SIG-M5 (cell line): Measurements from ENCODE around the gene AREL1.

Experiments
- DNase-seq: peaks from one replicate; lab custom pipeline; 2025; lab: John Stamatoyannopoulos, UW

The AREL1 gene

DNA sequence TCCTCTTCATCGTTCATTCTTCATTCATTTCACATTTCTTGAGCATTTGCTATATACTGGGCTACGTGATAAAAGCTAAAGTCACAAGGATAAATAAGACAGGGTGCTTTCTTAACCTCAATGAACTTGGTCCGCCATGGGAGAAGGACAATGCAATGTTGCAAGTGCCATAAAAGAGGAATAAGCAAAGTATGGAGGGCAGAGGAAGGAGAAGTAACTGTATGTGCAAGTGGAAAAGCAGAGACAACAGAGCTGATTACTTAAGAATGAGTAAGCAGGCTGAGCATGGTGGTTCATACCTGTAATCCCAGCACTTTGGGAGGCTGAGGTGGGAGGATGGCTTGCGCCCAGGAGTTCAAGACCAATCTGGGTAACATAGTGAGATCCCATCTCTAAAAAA is 14.4 kb downstream of the AREL1 start:
- DNase-seq = no peak

DNA sequence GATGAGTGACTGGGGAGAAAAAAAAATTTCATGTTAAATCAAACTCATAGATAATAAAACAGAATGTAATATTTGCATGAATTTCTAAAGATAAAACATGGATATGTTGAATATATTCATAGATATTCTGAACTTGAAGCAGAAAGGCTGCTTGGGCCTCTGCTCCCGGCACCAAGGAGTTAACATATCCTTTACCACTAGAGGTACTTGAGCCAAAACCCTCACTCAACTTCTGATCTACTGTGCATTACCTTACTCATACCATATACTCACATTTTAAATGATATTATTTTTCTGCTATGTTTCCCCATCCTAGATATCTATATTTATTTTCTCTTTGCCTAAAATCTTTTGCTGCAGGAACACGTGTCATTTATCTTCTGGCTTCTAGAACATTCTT is 14.9 kb downstream of the AREL1 start:
- DNase-seq = no peak

DNA sequence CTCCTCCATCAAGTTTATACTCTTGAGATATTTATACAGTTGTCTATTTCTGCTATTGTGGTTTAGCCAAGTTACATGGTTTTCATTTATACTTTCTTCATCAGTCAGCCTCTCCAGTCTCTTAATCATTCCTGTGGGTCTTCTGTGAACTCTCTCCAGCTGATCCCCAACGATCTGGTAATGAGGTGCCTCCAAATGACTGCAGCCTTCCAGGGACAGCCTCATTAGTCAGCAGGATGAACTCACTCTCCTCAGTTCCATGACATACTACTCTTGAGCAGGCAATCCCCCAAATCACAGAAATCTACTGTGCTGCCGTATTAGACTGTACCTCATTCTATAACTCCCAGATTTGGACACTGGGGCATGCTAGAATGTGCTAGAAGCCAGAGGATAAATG is 15.3 kb downstream of the AREL1 start:
- DNase-seq = no peak

DNA sequence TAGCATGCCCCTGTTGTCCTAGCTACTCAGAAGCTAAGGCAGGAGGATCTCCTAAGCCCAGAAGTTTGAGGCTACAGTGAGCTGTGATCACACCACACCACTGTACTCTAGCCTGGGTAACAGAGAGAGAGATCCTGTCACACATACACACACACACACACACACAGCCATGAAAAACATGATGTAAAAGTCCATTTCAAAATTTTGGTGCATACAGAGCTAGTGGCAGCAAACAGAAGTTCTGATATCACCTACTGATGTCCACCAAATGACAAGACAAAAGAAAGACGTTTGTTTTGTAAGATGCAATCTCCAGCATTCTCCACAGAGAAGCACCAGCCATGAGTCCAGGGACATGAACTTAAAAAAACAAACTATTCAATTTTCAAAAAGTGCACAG is 15.9 kb downstream of the AREL1 start:
- no peak for DNase-seq

DNA sequence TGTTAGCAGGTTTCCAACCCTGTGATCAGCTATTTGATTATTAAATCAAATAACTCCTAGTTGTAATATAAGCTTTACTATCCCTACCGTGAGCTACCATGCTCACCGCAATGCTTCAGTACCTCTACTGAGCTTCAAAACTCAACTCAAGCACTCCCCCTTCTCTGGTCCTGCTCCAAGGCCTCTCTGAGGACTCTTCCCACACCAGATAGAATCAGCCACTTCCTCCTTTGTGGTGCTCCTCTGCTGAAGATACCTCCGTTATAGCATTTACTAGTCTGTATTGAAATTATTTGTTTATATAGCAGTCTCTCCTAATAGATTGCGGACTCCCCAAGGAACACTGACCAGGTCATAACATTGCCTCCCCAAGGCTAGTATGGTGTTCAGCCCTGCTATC is 17.5 kb downstream of the AREL1 start:
- DNase-seq = no peak

DNA sequence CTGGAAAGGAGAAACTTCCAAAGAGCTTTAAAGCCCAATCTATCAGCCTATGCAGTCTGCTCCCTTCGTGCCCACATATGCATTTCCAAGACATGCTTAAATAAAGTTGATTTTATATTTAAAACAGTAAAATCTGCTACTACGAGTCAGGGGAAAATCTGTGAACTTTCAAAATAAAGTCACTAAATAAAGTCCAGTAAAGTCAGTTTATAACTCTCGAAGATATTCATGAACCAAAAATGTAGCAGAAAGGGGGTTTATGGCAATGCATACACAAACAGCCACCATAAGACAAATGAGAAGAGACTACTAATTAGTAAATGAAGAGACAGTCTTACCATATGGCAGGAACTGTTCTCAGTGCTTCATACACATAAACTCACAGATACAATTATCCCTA is 19.7 kb downstream of the AREL1 start:
- no peak for DNase-seq

DNA sequence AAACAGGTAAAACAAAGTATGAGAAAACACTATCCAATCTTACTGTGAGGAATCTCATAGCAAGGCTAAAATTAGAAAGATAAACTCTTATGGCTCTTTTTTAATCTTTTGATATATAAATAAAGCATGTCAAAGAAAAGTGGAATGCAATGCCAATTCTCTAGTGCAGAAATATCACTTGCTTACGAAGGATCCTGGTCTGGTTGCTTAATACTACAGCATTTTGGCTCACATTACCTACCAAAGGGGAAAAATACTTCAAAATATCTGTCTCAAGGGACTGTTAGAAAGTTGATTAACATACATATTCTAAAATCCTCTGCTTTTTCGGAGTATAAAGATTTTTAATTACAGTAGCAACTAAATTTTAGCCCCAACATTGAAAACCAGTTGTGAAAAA is 21.4 kb downstream of the AREL1 start:
- DNase-seq = no peak

DNA sequence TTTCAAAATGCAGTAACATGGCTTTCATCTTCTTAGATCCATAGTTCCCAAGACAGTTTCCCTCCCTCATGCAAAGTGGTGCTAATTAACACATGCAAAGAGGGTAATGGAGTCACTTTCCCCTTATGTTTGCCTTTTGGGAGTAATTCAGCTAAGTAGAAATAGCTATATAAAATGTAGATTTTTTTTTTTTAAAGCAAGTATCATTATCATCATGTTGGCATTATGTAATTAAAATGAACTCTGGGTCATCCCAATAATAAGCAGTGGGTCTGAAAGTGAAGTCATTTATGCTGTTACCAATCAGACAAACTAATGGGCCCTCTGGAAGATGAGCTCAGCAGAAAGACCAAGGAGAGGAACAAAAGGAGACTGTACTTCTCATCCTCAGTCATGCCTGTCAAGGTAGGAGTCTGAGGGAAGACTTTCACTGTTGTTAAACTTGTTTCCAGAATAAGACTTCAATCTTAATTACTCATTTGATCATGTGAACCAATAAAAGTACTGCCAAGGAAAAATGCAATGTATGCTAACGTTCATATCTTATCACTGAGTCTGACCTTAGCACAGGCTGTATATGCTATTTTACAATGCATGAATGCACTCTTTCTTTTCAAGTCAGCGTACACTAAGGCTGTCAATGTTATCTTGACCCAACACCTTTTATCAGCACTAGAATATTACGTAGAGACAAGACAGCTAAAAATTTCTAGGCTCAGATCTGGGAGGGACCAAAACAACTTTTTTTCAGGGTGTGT is 26.8 kb downstream of the AREL1 start:
- DNase-seq = no peak

DNA sequence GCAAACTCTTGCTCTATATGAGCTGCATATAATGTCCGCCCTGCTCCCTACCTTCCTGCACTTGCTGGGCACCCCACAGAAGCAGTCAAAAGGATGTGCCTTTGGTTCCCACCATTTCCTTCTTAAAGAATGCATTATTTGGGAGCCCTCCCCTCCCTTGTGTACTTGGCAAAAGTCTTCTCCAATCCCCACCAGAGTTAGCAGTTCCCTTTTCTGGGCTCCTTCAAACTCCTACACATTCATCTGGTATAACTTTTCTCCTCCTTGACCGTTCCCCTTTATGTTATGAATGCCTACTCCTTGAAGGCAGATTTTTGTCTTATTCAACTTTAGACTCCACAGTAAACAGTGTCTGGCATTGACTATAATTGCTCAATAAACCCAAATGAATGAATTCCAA is 27.8 kb downstream of the AREL1 start:
- peak; percentile 30 for DNase-seq

DNA sequence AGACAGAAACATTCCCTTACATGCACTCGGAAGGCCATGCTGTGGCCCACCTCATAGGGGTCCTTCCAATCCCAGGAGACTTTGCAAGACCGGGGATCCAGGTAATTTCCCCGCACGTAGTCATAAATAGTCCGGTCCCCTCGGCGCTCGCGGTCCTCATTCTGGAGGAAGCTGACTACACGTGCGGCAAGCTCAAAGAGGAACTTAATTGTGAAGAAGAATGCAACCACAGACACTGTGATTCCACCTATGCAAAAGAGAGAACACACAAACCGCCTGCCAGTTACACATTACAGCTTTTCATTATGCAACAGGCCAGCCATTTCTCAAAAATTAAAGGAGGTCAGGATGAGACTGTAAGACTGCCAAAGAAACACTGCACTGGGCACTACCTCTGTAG is 28.4 kb downstream of the AREL1 start:
- peak; percentile 51 for DNase-seq

DNA sequence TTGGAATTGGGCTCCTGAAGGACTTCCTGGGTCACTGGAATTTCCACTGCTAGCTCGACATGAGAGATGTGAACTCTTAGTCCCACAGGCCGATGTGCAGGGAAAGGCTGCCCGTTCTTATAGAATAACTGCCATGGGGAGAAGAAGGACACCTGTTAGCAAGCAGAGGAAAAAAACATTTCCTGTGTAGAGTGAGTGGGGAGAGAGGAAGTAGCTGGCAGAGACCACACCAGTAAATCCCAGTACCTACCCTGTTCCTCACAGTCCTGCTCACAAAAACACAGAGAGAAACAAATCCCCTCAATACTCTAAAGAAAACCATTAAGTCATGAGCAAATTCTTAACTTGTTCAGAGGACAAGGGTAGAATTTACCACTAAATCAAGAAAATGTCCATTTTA is 29.5 kb downstream of the AREL1 start:
- no peak for DNase-seq

DNA sequence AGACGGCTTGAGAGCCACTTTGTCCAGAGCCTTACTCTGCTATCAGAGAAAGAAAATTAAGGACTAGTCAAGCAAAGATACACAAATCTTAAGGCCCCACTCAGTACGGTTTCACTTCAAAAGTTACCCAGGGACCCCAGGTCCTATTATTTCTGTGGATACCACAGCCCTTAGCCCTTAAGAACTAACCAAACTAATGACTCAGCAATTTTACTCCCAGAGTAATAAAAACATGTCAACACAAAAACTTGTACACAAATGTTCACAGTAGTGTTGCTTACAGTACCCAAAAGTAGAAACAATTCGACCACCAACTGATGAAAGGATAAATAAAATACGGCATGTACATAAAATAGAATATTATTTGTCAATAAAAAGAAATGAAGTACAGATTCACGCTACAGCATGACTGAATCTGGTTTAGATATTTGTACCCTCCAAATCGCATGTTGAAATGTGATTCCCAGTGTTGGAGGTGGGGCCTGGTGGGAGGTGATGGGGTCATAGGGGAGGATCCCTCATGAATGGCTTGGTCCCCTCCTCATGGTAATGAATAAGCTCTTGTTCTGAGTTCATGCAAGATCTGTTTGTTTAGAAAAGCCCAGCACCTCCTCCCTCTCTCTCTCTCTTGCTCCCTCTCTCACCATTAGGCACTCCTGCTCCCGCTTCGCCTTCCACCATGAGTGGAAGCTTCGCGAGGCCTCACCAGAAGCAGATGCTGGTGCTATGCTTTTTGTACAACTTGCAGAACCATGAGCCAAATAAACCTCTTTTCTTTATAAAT is 30.5 kb downstream of the AREL1 start:
- DNase-seq = no peak

DNA sequence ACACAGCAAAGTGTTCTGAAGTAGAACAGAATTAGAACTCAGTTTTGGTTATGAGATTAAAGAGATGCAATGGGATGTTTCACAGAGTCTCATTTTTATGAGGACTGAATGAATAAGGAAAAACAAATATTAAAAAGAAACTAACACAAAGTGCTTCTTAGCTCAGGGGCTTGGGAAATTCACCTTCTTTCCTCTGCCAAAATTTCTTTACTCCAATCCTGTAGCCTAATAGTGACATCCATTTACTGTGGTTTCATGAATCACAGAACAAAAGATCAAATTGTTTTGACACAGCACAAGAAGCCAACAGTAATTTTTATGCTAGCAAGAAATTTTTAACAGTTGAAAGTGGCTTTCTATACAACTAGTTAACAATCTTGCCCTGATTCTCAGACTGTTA is 37.7 kb downstream of the AREL1 start:
- no peak for DNase-seq

DNA sequence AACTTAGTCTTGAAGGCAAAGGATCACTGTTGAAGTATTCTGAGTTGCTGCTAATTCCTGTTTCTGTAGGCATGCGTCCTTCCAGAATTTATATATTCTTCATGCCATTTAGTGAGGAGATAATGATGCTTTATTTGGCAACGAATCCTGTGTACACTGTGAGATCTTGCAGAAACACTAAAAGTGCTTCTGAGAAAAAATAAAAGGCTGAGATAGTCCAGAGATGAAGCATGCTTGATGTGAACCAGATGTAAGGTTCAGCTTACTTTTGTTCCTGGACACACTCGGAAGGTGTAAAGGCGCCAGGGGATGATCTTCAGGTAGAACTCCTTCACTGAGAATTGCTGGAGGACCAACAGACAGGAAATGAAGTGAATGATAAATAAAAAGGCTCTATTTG is 39.1 kb downstream of the AREL1 start:
- DNase-seq = no peak

DNA sequence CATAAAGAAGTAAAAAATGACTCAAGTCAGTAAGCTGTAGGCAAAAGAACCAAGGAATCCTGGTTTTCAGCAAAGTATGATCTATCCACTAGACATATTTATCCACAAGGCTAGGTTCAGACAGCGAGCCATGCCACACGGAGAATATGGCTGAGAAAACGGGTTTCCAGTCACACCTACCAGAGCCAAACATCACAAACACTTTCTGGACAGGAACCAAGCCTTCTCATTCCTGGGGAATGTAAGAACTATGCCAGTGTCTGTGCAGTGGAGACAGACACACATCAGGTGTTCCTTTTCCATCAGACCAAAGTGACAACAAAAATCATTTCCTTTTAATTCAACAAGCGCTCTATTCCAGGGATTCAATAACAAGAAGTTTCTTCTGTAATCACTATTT is 41.1 kb downstream of the AREL1 start:
- DNase-seq = no peak

DNA sequence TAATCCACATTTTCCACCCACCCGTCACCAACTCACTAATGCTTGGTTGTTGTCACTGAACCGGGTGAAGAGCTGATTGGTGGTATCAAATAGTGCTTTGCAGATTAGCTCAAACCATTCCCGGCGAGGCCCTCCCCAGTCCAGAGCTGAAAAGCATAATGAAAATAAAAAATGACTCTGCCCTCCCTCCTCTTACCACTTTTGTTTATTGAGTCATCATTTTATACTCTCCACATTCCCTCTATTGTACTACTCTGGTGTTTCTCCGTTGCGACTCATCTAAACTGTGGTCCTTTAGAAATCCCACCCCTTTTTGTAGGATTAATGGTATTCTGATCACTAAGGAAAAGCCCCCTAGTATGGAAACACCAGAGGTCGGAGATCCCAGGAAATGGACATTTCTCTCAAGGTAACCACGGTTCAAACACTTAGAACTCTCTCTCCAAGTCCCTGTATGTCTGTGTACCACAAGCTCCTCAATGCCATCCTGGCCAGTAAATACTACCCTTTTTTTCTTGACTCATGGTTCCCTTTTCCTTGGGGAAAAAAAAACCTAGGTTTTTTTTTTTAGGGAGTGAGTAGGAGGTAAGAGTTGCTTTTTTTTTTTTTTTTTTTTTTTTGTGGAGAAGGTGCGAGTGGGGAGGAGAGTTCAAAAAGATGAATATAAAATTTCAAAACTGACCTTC is 42.0 kb downstream of the AREL1 start:
- DNase-seq = no peak

DNA sequence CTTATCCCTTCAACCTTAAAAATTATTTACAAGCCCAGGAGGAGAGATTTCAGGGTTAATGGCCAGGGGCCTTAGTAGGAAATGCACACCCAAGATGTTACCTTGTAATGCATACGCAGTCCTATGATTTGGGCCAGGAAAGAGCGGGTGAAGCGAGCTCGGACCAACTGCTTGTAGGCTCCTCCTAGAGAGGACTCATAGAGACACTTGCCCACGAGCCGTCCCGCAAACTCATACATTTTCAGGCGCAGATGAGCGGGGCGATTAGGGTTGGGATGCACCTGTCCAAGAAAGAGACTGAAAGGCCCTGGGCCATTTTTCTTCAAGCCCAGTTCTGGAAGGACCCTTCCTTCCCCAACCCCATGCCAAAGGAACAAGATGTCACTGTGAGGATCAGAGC is 43.0 kb downstream of the AREL1 start:
- DNase-seq = no peak

DNA sequence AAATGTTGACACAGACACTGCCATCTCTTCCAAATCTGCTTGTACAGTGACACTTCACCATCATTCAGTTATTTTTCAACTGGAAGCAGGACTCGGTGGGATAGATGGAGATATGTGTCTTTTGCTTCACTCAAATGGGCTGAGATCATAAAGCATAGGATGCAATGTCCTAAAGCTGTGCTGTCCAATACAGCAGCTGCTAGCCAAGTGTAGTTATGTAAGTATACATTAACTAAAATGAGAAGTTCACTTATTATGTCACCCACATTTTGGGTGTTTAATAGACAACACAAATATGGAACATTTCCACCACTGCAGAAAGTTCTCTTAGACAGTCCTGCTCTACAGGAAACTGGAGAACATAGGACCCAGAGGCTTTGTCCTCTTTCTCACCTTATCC is 43.6 kb downstream of the AREL1 start:
- no peak for DNase-seq

DNA sequence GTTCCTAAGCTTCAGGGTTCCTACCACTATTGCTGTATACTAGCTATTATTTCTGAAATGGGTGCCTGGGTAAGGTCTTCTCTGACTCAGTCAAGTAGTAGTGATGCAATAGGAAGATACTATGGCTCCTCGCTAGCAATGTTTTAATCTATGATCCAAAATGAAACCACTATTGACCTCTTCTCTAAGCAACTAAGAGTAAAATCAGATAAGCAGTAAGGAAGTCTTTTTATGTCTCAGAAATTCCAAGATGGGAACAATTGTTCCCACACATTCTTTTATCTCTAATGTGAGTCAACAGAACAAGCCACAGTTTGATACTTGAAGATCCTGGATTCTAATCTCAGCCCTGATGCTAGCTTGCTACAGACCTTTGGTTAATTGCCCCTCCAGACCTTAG is 45.1 kb downstream of the AREL1 start:
- DNase-seq = no peak

DNA sequence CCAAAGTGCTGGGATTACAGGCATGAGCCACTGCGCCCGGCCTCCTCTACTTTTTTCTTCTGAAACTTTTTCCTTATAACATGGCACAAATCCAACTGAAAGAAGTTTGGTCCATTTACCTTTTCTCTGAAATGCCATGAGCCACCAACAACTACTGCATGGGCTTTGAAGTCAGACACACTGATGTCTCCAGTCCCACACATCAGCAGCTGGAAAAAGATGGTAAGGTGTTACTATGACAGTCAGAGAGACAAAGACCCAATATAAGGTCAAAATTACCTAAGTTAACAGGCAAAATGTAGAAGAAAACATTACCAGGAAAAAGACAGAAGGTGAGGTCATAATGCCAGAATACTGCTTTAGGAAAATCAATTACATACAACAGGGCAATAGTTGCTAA is 48.2 kb downstream of the AREL1 start:
- no peak for DNase-seq

DNA sequence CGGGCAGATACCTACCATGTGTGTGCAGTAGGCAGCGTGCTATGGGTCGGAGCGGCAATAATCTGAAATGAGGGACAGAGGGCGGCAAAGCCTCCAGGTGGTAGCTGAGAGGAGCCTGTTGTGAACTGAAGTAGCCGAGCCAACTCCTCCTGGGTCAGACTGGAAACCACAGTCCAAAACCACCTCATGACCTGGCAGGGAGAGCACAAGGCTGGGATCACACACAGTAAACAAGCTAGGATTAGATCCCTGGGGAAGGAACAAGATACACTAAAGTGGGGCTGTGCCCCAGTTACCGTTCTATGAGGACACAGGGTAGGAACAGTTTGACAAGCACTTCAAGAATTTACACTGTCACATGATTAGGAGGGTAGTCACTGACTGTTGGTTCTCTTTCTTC is 49.0 kb downstream of the AREL1 start:
- no peak for DNase-seq

DNA sequence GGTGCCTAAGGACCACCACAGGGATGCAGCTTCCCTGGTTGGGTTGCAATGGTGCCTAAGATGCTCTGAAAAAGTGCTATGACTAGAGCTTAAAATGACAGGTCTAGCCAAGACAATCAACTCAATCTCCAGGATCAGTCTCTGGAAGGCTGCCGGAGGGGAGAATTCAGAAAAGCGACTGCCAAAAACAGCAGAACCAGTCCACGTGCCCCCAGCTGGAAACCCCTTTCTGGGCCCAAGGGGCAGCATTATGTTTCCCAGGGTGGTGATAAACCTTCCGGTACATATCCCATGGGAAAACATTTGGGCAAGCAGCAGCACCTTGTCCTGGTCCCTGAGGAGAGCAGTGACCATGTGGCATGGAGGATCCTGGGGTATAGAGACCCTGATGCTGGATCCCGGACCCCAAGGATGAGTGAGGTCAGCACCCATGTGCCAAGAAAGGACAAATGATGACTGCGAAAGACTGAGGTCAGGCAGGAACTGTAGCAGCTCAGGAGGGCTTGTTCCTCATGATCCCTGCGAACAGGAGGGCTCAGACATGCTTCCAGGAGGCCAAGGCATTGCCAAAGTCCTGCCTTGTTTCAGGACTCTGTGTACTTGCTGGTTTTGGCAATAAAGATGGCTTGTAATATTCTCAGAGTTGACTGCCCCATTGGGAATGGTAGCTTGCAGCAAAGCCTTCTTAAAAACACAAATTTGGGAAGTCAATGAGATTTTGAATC is 51.0 kb downstream of the AREL1 start:
- no peak for DNase-seq

DNA sequence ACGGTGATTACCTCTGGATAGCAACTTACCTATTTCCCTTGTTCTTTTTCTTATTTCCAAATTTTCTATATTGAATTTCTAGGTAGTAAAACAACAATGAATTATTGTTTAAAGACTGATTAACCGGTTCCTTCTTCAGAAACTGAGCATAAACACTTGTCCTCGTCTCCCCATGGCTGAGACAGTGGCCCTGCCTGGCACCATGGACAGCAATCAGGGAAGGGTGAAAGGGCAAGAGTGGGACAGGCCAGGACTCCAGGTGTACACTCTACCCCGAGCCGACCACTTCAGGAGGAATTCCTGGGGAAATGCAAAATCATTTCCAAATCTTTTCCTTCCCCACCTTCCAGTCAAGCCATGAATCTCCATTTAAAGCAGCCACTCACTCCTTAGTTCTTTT is 52.0 kb downstream of the AREL1 start:
- DNase-seq = no peak
